Measurements from ENCODE around the gene SLIT3. TPM values are rescaled to one million over a fixed set of nuclear protein-coding genes. Genes with fewer than 3 reads are reported as not detected.
"Not testable (repeated sequence)": the region's sequence is repeated elsewhere in the genome, so short reads cannot be mapped to it uniquely, and the experiment has no call there.

The SLIT3 gene
- total RNA-seq, 1 donor from 2014 or later = 3.2 TPM

DNA sequence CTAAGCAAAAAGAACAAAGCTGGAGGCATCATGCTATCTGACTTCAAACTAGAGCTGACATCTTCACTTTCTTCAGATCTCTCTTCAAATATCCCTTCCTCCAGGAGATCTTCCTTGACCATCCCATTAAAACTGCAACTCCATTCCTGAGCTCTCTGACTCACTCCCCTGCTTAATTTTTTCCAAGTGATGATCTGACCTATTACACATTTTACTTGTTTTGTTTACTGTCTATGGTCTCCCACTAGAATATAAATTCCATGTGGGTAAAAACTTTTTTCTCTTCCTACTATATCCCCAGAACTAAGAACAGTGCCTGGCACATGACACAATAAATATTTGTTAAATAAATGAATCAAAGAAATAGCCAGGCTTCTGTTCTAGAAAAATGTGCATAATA, 87.5 kb downstream of the SLIT3 start:
- H3K27me3 Mint-ChIP-seq (ENCODE audit: unreplicated experiment) = no peaks in the 10 kb centered on the region
- no peaks in the 10 kb centered on the region for H3K36me3 Mint-ChIP-seq (ENCODE audit: low read depth, unreplicated experiment)
- DNase-seq (ENCODE audit: low spot score) = no peak
- H3K4me3 Mint-ChIP-seq (ENCODE audit: unreplicated experiment) = no peak overlapping the region
- no peaks in the 10 kb centered on the region for H3K4me1 Mint-ChIP-seq (ENCODE audit: unreplicated experiment)
- H3K27ac Mint-ChIP-seq (ENCODE audit: unreplicated experiment) = no peak overlapping the region
- H3K9me3 Mint-ChIP-seq (ENCODE audit: unreplicated experiment) = no peaks in the 10 kb centered on the region
- TF ChIP-seq, protein P1, sequence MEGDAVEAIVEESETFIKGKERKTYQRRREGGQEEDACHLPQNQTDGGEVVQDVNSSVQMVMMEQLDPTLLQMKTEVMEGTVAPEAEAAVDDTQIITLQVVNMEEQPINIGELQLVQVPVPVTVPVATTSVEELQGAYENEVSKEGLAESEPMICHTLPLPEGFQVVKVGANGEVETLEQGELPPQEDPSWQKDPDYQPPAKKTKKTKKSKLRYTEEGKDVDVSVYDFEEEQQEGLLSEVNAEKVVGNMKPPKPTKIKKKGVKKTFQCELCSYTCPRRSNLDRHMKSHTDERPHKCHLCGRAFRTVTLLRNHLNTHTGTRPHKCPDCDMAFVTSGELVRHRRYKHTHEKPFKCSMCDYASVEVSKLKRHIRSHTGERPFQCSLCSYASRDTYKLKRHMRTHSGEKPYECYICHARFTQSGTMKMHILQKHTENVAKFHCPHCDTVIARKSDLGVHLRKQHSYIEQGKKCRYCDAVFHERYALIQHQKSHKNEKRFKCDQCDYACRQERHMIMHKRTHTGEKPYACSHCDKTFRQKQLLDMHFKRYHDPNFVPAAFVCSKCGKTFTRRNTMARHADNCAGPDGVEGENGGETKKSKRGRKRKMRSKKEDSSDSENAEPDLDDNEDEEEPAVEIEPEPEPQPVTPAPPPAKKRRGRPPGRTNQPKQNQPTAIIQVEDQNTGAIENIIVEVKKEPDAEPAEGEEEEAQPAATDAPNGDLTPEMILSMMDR (IDR thresholded peaks at IDR 0.05; ENCODE audit: unreplicated experiment) = no peak

DNA sequence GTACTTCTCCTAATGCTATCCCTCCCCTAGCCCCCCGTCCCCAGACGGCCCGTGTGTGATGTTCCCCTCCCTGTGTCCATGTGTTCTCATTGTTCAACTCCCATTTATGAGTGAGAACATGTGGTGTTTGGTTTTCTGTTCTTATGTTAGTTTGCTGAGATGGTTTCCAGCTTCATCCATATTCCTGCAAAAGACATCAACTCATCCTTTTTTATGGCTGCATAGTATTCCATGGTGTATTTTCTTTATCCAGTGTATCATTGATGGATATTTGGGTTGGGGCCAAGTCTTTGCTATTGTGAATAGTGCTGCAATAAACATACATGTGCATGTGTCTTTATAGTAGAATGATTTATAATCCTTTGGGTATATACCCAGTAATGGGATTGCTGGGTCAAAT, 89.2 kb downstream of the SLIT3 start:
- not testable (repeated sequence) for H3K36me3 Mint-ChIP-seq (ENCODE audit: low read depth, unreplicated experiment); H3K4me3 Mint-ChIP-seq (ENCODE audit: unreplicated experiment); H3K4me1 Mint-ChIP-seq (ENCODE audit: unreplicated experiment); H3K27ac Mint-ChIP-seq (ENCODE audit: unreplicated experiment); H3K9me3 Mint-ChIP-seq (ENCODE audit: unreplicated experiment); H3K27me3 Mint-ChIP-seq (ENCODE audit: unreplicated experiment); DNase-seq (ENCODE audit: low spot score)

GRCh38 chr5:169204788-169205400, 96.0 kb downstream of the SLIT3 start:
- no peaks in the 10 kb centered on the region for H3K27me3 Mint-ChIP-seq (ENCODE audit: unreplicated experiment)
- no peak overlapping the region for H3K4me3 Mint-ChIP-seq (ENCODE audit: unreplicated experiment)
- no peak for DNase-seq (ENCODE audit: low spot score)
- no peaks in the 10 kb centered on the region for H3K9me3 Mint-ChIP-seq (ENCODE audit: unreplicated experiment)
- no peaks in the 10 kb centered on the region for H3K36me3 Mint-ChIP-seq (ENCODE audit: low read depth, unreplicated experiment)
- no peak overlapping the region for H3K27ac Mint-ChIP-seq (ENCODE audit: unreplicated experiment)
- TF ChIP-seq, protein P1 (IDR thresholded peaks at IDR 0.05; ENCODE audit: unreplicated experiment) = no peak
- no peaks in the 10 kb centered on the region for H3K4me1 Mint-ChIP-seq (ENCODE audit: unreplicated experiment)

DNA sequence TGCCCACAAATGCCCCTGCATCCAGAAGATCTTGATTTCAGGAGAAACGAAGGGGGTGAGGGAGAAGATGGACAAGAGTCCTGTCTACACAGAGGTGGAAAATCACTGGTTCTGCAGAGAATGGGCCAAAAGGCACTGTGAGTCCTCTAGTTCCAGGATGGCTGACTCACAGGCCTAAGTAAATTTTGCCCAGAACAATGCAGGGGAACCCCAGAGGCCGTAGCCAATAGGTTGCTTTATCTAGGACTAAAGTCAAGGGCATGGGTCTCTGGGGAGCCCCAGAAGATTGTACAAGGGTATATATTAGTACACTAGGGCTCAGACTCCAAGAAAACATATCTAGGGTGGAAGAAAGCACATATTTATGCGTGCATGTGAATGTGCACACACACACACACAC, 98.0 kb downstream of the SLIT3 start:
- Mint-ChIP-seq H3K4me1 (ENCODE audit: unreplicated experiment) (no peaks in the 10 kb centered on the region), H3K36me3 (ENCODE audit: low read depth, unreplicated experiment) (no peaks in the 10 kb centered on the region), H3K27ac (ENCODE audit: unreplicated experiment) (no peak overlapping the region), H3K9me3 (ENCODE audit: unreplicated experiment) (no peaks in the 10 kb centered on the region), H3K27me3 (ENCODE audit: unreplicated experiment) (peaks cover under 1% of the 10 kb centered on the region), H3K4me3 (ENCODE audit: unreplicated experiment) (no peak overlapping the region)
- TF ChIP-seq, protein P1 (IDR thresholded peaks at IDR 0.05; ENCODE audit: unreplicated experiment) = no peak
- DNase-seq (ENCODE audit: low spot score) = no peak

DNA sequence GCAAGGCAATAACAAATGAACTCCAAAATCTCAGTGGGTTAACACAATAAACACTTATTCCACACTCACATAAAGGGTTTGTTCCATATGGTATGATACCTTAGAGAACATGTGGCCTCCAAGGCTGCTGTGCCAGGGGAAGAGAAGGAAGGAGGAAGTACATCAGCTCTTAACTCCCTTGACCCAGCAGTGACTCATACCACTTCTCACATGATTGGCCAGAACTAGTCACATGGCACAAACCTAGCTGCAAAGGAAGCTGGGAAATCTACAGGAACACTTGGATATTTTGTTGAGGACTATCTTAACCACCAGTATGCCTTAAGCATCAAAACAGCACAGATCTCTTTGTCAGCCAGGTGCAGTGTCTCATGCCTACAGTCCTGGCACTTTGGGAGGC, 99.3 kb downstream of the SLIT3 start:
- Mint-ChIP-seq H3K36me3 (ENCODE audit: low read depth, unreplicated experiment) (no peaks in the 10 kb centered on the region), H3K4me3 (ENCODE audit: unreplicated experiment) (no peak overlapping the region), H3K9me3 (ENCODE audit: unreplicated experiment) (no peaks in the 10 kb centered on the region), H3K27ac (ENCODE audit: unreplicated experiment) (no peak overlapping the region), H3K27me3 (ENCODE audit: unreplicated experiment) (peaks cover 3% of the 10 kb centered on the region), H3K4me1 (ENCODE audit: unreplicated experiment) (peaks cover 1% of the 10 kb centered on the region)
- no peak for DNase-seq (ENCODE audit: low spot score)
- TF ChIP-seq, protein P1 (IDR thresholded peaks at IDR 0.05; ENCODE audit: unreplicated experiment) = no peak
